Rectal smooth muscle tissue (tissue), 1 donor: ENCODE measurements around the gene UCP3.

Source experiments
- H3K27ac ChIP-seq: one replicate; pipeline ENCODE4 v1.7.0; 2013; ENCODE audit warnings: low read depth, low read length, inconsistent platforms
- H3K27me3 ChIP-seq: one replicate; pipeline ENCODE4 v1.7.0; 2013; ENCODE audit warnings: low read length; ENCODE audit not compliant: control insufficient read depth, insufficient read depth
- H3K36me3 ChIP-seq: one replicate; pipeline ENCODE4 v1.7.0; 2013; ENCODE audit warnings: low read length; ENCODE audit not compliant: control insufficient read depth, insufficient read depth
- H3K4me1 ChIP-seq: one replicate; pipeline ENCODE4 v1.7.0; 2013; ENCODE audit warnings: low read length; ENCODE audit not compliant: control insufficient read depth, insufficient read depth
- H3K4me3 ChIP-seq: one replicate; pipeline ENCODE4 v1.7.0; 2013; ENCODE audit warnings: low read length
- H3K9ac ChIP-seq: one replicate; pipeline ENCODE4 v1.7.0; 2013; ENCODE audit warnings: low read length

The UCP3 gene

GRCh38 chr11:74004759-74005615 is 3.9 kb downstream of the UCP3 start:
- Histone ChIP-seq H3K36me3 (peaks cover 3% of the 10 kb centered on the region), H3K27ac (no peak overlapping the region), H3K27me3 (no peaks in the 10 kb centered on the region)

GRCh38 chr11:74004046-74004695 is 4.7 kb downstream of the UCP3 start:
- peaks cover 3% of the 10 kb centered on the region for H3K36me3 ChIP-seq
- no peaks in the 10 kb centered on the region for H3K27me3 ChIP-seq
- no peak overlapping the region for H3K4me3 ChIP-seq
- H3K4me1 ChIP-seq, result no peaks in the 10 kb centered on the region
- H3K9ac ChIP-seq, result no peak overlapping the region
- no peak overlapping the region for H3K27ac ChIP-seq

More at GRCh38 chr11:74004759-74005615, 3.9 kb downstream of the UCP3 start:
- H3K9ac ChIP-seq, result no peak overlapping the region
- no peak overlapping the region for H3K4me3 ChIP-seq
- H3K4me1 ChIP-seq, result no peaks in the 10 kb centered on the region

- Histone ChIP-seq H3K4me3 (no peak overlapping the region), H3K4me1 (no peaks in the 10 kb centered on the region), H3K27me3 (no peaks in the 10 kb centered on the region), H3K27ac (no peak overlapping the region), H3K36me3 (peaks cover 3% of the 10 kb centered on the region), H3K9ac (no peak overlapping the region)
These were observed 6.1 kb downstream of the UCP3 start for GRCh38 chr11:74002832-74003231.

DNA sequence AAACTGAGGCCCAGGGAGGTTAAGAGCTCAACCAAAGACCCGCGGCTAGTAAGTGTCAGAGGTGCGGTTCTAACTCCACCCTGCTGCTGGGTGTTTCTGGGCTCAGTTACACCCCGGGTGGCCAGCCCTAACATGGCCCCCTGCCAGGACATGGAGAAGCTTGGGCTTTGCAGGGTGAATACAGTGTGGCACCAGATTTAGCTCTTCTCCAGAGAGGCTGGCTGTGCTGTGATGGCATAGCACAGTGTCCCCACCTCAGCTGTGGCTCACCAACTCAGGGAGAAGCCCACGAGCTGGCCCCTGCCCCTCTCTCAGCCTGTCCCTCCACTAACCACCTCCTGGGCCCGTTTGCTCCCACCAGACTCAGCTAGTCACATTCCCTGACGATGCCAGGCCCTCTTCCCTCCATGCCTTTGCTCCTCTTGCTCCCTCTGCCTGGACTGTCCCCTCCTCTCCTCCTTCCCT is 7.0 kb downstream of the UCP3 start:
- H3K27ac ChIP-seq, result no peak overlapping the region
- peaks cover 3% of the 10 kb centered on the region for H3K36me3 ChIP-seq
- no peaks in the 10 kb centered on the region for H3K27me3 ChIP-seq
- no peak overlapping the region for H3K4me3 ChIP-seq
- no peak overlapping the region for H3K9ac ChIP-seq
- no peaks in the 10 kb centered on the region for H3K4me1 ChIP-seq

GRCh38 chr11:74000307-74001133 is 8.4 kb downstream of the UCP3 start:
- no peak overlapping the region for H3K27ac ChIP-seq
- no peaks in the 10 kb centered on the region for H3K27me3 ChIP-seq
- H3K9ac ChIP-seq, result no peak overlapping the region
- H3K4me1 ChIP-seq, result no peaks in the 10 kb centered on the region
- peaks cover 3% of the 10 kb centered on the region for H3K36me3 ChIP-seq
- no peak overlapping the region for H3K4me3 ChIP-seq

GRCh38 chr11:73999581-74000306 is 9.1 kb downstream of the UCP3 start:
- no peaks in the 10 kb centered on the region for H3K27me3 ChIP-seq
- no peak overlapping the region for H3K4me3 ChIP-seq
- no peak overlapping the region for H3K27ac ChIP-seq
- no peaks in the 10 kb centered on the region for H3K4me1 ChIP-seq
- peaks cover 3% of the 10 kb centered on the region for H3K36me3 ChIP-seq
- no peak overlapping the region for H3K9ac ChIP-seq

DNA sequence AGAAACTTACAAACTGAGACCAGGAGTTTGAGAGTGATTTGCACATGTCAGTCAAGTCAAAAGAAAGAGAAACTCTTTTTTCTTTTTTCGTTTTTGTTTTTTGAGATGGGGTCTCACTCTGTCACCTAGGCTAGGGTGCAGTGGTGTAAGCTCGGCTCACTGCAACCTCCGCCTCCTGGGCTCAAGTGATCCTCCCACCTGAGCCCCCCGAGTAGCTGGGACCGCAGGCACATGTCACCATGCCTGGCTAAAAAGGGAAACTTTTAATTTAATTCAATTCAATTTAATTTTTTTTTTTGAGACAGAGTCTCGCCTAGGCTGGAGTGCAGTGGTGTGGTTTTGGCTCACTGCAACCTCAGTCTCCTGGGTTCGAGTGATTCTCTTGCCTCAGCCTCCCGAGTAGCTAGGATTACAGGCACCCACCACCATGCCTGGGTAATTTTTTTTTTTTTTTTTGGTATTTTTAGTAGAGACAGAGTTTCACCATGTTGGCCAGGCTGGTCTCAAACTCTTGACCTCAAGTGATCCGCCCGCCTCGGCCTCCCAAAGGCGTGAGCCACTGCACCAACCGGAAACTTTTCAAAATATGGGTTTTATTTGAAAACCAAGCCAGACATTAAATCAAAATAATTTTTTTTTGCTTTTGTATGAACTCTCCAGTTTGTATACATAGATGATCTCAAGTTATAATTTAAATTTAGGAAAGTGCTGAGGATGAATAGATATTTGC is 9.9 kb downstream of the UCP3 start:
- H3K27ac ChIP-seq, result no peak overlapping the region
- no peak overlapping the region for H3K4me3 ChIP-seq
- H3K36me3 ChIP-seq, result peaks cover 3% of the 10 kb centered on the region
- H3K4me1 ChIP-seq, result no peaks in the 10 kb centered on the region
- no peak overlapping the region for H3K9ac ChIP-seq
- no peaks in the 10 kb centered on the region for H3K27me3 ChIP-seq

GRCh38 chr11:73997120-73997770 is 11.6 kb downstream of the UCP3 start:
- no peak overlapping the region for H3K9ac ChIP-seq
- H3K27me3 ChIP-seq, result no peaks in the 10 kb centered on the region
- H3K27ac ChIP-seq, result no peak overlapping the region
- no peak overlapping the region for H3K4me3 ChIP-seq
- no peaks in the 10 kb centered on the region for H3K4me1 ChIP-seq
- no peaks in the 10 kb centered on the region for H3K36me3 ChIP-seq

- Histone ChIP-seq H3K4me1 (no peaks in the 10 kb centered on the region), H3K36me3 (no peaks in the 10 kb centered on the region), H3K9ac (no peak overlapping the region), H3K27ac (no peak overlapping the region), H3K27me3 (no peaks in the 10 kb centered on the region), H3K4me3 (no peak overlapping the region)
These were observed 12.6 kb downstream of the UCP3 start for GRCh38 chr11:73996161-73996747.

DNA sequence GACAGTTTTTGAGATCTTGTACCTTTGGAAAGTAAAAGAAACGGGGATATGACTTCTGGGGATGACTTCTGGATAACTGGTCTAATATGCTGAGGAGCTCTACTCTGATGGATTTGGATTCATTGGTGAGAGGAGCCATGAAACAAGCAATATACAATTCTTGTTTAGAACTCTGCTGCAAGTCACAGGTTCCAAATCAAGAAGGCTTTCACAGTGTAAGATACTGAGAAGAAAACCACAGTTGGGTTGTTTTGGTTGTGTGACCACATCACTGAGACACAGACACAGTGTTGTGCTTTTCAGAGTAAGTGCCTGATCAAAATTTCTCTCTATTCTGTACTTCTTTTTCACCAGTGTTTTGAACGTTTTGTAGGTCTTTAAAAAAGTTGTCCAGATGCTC is 13.2 kb downstream of the UCP3 start:
- H3K4me3 ChIP-seq, result no peak overlapping the region
- no peak overlapping the region for H3K9ac ChIP-seq
- H3K36me3 ChIP-seq, result no peaks in the 10 kb centered on the region
- no peak overlapping the region for H3K27ac ChIP-seq
- H3K27me3 ChIP-seq, result no peaks in the 10 kb centered on the region
- H3K4me1 ChIP-seq, result no peaks in the 10 kb centered on the region

DNA sequence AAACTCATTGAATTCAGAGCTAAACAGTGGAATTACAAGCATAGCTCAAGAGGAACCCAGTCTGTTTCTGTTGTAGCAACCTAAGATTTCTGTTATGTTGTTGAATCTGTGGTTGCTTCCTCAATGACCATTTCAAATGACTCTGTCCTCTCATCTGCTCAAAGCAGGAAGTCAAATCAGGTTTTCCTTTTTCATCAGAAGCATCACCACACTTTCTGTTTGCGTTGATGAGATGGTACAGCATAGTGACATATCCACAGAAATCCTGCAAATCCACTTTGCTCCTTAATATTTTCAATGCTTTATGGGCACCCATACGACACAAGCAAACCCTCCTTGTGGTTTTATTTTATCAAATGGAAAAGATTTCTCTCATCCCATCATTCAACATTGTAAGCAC is 13.6 kb downstream of the UCP3 start:
- Histone ChIP-seq H3K36me3 (no peaks in the 10 kb centered on the region), H3K27me3 (no peaks in the 10 kb centered on the region), H3K27ac (no peak overlapping the region), H3K9ac (no peak overlapping the region), H3K4me1 (no peaks in the 10 kb centered on the region), H3K4me3 (no peak overlapping the region)
